Raji (cell line): ENCODE measurements around the gene PHLDB3.

ENCODE experiments used
- POLR2A ChIP-seq: IDR thresholded peaks from 2 replicates; pipeline ENCODE4 v1.6.1; 2011; ENCODE audit warnings: low read depth, low read length, control low read depth; ENCODE audit not compliant: insufficient read depth

PHLDB3 gene

GRCh38 chr19:43468354-43469159 is 36.0 kb downstream of the PHLDB3 start:
- no peak for TF ChIP-seq POLR2A

GRCh38 chr19:43467730-43468129 is 36.8 kb downstream of the PHLDB3 start:
- no peak for TF ChIP-seq POLR2A

- no peak for TF ChIP-seq POLR2A
Observed at GRCh38 chr19:43467276-43467675, 37.3 kb downstream of the PHLDB3 start.

- TF ChIP-seq POLR2A, result no peak
Observed at GRCh38 chr19:43466793-43467192, 37.8 kb downstream of the PHLDB3 start.

- TF ChIP-seq POLR2A, result no peak
Observed at GRCh38 chr19:43465468-43466120, 39.0 kb downstream of the PHLDB3 start, which contains the start of gene LYPD3. LYPD3 (minus strand) TSS chr19:43465608; CDS start chr19:43465571, 37 bp downstream.

- no peak for TF ChIP-seq POLR2A
Observed at GRCh38 chr19:43464134-43464775, 40.3 kb downstream of the PHLDB3 start.

- no peak for TF ChIP-seq POLR2A
Observed at GRCh38 chr19:43463381-43464133, 41.0 kb downstream of the PHLDB3 start.

GRCh38 chr19:43462785-43463380 is 41.7 kb downstream of the PHLDB3 start:
- TF ChIP-seq POLR2A, result no peak

GRCh38 chr19:43462383-43462782 is 42.2 kb downstream of the PHLDB3 start:
- no peak for TF ChIP-seq POLR2A

- TF ChIP-seq POLR2A, result no peak
Observed at GRCh38 chr19:43461303-43461702, 43.2 kb downstream of the PHLDB3 start.

- TF ChIP-seq POLR2A, result no peak
Observed at GRCh38 chr19:43460362-43461016, 44.1 kb downstream of the PHLDB3 start.

GRCh38 chr19:43457809-43458208 is 46.7 kb downstream of the PHLDB3 start:
- TF ChIP-seq POLR2A, result no peak

- no peak for TF ChIP-seq POLR2A
Observed at GRCh38 chr19:43455321-43456113, 49.0 kb downstream of the PHLDB3 start.

GRCh38 chr19:43454031-43454430 is 50.5 kb downstream of the PHLDB3 start:
- TF ChIP-seq POLR2A, result no peak

- TF ChIP-seq POLR2A, result no peak
Observed at GRCh38 chr19:43452582-43452981, 52.0 kb downstream of the PHLDB3 start.
